ENCODE results near the gene RNF222. TPM values are rescaled to one million over a fixed set of nuclear protein-coding genes. Genes with fewer than 3 reads are reported as not detected.

The RNF222 gene
- polyA plus RNA-seq, 1 of the 3 experiments (the other 2 are of a cell fraction) = not detected

DNA sequence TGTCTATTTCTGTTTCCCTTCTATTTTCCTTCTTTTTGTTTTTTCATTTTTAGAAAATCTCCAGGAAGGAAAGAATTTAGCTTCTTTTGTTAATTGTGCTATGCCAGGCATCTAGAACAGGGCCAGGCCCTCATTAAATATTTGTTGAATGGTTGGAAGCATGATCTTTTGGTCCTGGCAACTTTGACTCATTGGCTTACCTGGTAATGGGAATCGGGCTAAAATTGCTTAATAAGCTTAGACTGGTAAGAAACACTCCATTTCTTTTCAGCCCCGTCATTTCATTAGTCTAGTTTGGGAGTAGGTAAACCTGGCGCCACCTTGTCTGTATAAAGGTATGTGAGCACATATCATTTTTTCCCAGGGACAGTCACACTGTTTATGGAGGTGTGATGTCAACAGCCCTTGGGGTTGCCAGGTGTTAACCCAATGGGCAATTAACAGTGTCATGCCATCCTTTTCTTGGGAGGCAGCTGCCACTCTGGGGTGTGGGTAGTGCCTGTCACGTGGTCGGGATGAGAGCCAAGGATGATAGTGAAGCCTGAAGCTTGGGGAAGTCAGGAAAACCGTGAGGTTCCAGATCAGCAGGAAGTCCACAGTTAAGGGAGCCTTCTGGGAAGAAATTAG is 28.6 kb upstream of the RNF222 start:
- no peak overlapping the region for H2AFZ ChIP-seq (ENCODE audit: low read depth)
- POLR2A ChIA-PET = no interaction called here
- H3K4me3 ChIP-seq (ENCODE audit: low read depth in 2 of 2, low read length in 1 of 2) = no peak overlapping the region
- no peaks in the 10 kb centered on the region for H3K79me2 ChIP-seq (ENCODE audit: insufficient read depth)
- CTCF ChIA-PET = interaction anchor here (1.0 to 1.4 kb wide), 3 partner anchors 13 to 359 kb away, joined by 3 to 4 read pairs (median 4); no protein-coding TSS in a partner anchor
- no peak for DNase-seq
- H3K36me3 ChIP-seq (replicated peaks in 1 of 2; ENCODE audit: control insufficient read depth in 1 of 2, insufficient read depth in 2 of 2, low read length in 1 of 2) = no peaks in the 10 kb centered on the region
- WGBS (ENCODE audit: low lambda C conversion rate) = 44% methylated on average over 6 of the region's 6 CpGs
- no peaks in the 10 kb centered on the region for H4K20me1 ChIP-seq (ENCODE audit: insufficient read depth)
- no peaks in the 10 kb centered on the region; a peak in 1 of 4 replicates for H3K4me1 ChIP-seq (ENCODE audit: control insufficient read depth in 1 of 2, insufficient read depth in 2 of 2, low read depth in 1 of 2, low read length in 1 of 2)
- no peak for TF ChIP-seq POLR2AphosphoS5 (IDR thresholded peaks at IDR 0.05; ENCODE audit: low read depth, low read length)
- no peak for TF ChIP-seq EZH2phosphoT487 (IDR thresholded peaks at IDR 0.05; ENCODE audit: borderline replicate concordance, low read depth)
- TF ChIP-seq, protein P1, sequence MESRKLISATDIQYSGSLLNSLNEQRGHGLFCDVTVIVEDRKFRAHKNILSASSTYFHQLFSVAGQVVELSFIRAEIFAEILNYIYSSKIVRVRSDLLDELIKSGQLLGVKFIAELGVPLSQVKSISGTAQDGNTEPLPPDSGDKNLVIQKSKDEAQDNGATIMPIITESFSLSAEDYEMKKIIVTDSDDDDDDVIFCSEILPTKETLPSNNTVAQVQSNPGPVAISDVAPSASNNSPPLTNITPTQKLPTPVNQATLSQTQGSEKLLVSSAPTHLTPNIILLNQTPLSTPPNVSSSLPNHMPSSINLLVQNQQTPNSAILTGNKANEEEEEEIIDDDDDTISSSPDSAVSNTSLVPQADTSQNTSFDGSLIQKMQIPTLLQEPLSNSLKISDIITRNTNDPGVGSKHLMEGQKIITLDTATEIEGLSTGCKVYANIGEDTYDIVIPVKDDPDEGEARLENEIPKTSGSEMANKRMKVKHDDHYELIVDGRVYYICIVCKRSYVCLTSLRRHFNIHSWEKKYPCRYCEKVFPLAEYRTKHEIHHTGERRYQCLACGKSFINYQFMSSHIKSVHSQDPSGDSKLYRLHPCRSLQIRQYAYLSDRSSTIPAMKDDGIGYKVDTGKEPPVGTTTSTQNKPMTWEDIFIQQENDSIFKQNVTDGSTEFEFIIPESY (IDR thresholded peaks at IDR 0.05; ENCODE audit: borderline replicate concordance, low read depth) = no peak
- TF ChIP-seq SIN3A (IDR thresholded peaks at IDR 0.05; ENCODE audit: borderline replicate concordance, low read depth, low read length) = no peak
- no peak for TF ChIP-seq RAD21 (IDR thresholded peaks at IDR 0.05; ENCODE audit: low read length)
- TF ChIP-seq GATA2 (CRISPR knock-in tag; IDR thresholded peaks at IDR 0.05) = no peak
- TF ChIP-seq GABPA (IDR thresholded peaks at IDR 0.05; ENCODE audit: low read depth) = no peak
- no peak for TF ChIP-seq TAF1 (IDR thresholded peaks at IDR 0.05; ENCODE audit: borderline replicate concordance, low read depth, low read length)
- TF ChIP-seq, protein P2, sequence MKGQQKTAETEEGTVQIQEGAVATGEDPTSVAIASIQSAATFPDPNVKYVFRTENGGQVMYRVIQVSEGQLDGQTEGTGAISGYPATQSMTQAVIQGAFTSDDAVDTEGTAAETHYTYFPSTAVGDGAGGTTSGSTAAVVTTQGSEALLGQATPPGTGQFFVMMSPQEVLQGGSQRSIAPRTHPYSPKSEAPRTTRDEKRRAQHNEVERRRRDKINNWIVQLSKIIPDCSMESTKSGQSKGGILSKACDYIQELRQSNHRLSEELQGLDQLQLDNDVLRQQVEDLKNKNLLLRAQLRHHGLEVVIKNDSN (IDR thresholded peaks at IDR 0.05; ENCODE audit: borderline replicate concordance, low read depth) = no peak
- TF ChIP-seq, protein P3, sequence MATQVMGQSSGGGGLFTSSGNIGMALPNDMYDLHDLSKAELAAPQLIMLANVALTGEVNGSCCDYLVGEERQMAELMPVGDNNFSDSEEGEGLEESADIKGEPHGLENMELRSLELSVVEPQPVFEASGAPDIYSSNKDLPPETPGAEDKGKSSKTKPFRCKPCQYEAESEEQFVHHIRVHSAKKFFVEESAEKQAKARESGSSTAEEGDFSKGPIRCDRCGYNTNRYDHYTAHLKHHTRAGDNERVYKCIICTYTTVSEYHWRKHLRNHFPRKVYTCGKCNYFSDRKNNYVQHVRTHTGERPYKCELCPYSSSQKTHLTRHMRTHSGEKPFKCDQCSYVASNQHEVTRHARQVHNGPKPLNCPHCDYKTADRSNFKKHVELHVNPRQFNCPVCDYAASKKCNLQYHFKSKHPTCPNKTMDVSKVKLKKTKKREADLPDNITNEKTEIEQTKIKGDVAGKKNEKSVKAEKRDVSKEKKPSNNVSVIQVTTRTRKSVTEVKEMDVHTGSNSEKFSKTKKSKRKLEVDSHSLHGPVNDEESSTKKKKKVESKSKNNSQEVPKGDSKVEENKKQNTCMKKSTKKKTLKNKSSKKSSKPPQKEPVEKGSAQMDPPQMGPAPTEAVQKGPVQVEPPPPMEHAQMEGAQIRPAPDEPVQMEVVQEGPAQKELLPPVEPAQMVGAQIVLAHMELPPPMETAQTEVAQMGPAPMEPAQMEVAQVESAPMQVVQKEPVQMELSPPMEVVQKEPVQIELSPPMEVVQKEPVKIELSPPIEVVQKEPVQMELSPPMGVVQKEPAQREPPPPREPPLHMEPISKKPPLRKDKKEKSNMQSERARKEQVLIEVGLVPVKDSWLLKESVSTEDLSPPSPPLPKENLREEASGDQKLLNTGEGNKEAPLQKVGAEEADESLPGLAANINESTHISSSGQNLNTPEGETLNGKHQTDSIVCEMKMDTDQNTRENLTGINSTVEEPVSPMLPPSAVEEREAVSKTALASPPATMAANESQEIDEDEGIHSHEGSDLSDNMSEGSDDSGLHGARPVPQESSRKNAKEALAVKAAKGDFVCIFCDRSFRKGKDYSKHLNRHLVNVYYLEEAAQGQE (IDR thresholded peaks at IDR 0.05; ENCODE audit: low read depth, low read length) = no peak
- no peak for TF ChIP-seq FOXM1 (IDR thresholded peaks at IDR 0.05; ENCODE audit: low read depth)
- no peak for TF ChIP-seq NFIC (IDR thresholded peaks at IDR 0.05; ENCODE audit: borderline replicate concordance)
- TF ChIP-seq, protein P4, sequence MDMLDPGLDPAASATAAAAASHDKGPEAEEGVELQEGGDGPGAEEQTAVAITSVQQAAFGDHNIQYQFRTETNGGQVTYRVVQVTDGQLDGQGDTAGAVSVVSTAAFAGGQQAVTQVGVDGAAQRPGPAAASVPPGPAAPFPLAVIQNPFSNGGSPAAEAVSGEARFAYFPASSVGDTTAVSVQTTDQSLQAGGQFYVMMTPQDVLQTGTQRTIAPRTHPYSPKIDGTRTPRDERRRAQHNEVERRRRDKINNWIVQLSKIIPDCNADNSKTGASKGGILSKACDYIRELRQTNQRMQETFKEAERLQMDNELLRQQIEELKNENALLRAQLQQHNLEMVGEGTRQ (IDR thresholded peaks at IDR 0.05; ENCODE audit: borderline replicate concordance, low read depth, low read length) = no peak
- no peak for TF ChIP-seq TEAD4 (IDR thresholded peaks at IDR 0.05; ENCODE audit: borderline replicate concordance, insufficient read depth)
- TF ChIP-seq, protein P5, sequence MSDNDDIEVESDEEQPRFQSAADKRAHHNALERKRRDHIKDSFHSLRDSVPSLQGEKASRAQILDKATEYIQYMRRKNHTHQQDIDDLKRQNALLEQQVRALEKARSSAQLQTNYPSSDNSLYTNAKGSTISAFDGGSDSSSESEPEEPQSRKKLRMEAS (IDR thresholded peaks at IDR 0.05; ENCODE audit: low read depth) = no peak
- TF ChIP-seq, protein P6, sequence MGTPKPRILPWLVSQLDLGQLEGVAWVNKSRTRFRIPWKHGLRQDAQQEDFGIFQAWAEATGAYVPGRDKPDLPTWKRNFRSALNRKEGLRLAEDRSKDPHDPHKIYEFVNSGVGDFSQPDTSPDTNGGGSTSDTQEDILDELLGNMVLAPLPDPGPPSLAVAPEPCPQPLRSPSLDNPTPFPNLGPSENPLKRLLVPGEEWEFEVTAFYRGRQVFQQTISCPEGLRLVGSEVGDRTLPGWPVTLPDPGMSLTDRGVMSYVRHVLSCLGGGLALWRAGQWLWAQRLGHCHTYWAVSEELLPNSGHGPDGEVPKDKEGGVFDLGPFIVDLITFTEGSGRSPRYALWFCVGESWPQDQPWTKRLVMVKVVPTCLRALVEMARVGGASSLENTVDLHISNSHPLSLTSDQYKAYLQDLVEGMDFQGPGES (IDR thresholded peaks at IDR 0.05; ENCODE audit: low read depth, low read length) = no peak
- TF ChIP-seq NRF1 (IDR thresholded peaks at IDR 0.05; ENCODE audit: low read depth, low read length) = no peak
- TF ChIP-seq ELF1 (IDR thresholded peaks at IDR 0.05) = no peak
- TF ChIP-seq FOXJ3 (CRISPR knock-in tag; IDR thresholded peaks at IDR 0.05) = no peak
- TF ChIP-seq, protein P7, sequence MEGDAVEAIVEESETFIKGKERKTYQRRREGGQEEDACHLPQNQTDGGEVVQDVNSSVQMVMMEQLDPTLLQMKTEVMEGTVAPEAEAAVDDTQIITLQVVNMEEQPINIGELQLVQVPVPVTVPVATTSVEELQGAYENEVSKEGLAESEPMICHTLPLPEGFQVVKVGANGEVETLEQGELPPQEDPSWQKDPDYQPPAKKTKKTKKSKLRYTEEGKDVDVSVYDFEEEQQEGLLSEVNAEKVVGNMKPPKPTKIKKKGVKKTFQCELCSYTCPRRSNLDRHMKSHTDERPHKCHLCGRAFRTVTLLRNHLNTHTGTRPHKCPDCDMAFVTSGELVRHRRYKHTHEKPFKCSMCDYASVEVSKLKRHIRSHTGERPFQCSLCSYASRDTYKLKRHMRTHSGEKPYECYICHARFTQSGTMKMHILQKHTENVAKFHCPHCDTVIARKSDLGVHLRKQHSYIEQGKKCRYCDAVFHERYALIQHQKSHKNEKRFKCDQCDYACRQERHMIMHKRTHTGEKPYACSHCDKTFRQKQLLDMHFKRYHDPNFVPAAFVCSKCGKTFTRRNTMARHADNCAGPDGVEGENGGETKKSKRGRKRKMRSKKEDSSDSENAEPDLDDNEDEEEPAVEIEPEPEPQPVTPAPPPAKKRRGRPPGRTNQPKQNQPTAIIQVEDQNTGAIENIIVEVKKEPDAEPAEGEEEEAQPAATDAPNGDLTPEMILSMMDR (IDR thresholded peaks at IDR 0.05) = no peak
- no peak overlapping the region for H3K9ac ChIP-seq
- no peak overlapping the region for H3K4me2 ChIP-seq
- no peaks in the 10 kb centered on the region for H3K9me2 ChIP-seq
- H3K9me3 ChIP-seq = no peaks in the 10 kb centered on the region
- H3K27ac ChIP-seq (ENCODE audit: low read depth in 2 of 2, low read length in 1 of 2) = no peak overlapping the region
- no peaks in the 10 kb centered on the region for H3F3A ChIP-seq (replicated peaks; ENCODE audit: insufficient read depth)
- H3K27me3 ChIP-seq (ENCODE audit: insufficient read depth) = no peaks in the 10 kb centered on the region; the same call in 1 of the 2 replicates

Data from SK-N-SH (cell line).